Endodermal cell (in vitro differentiated cells): ENCODE data around the gene KDM4E. TPM values are rescaled to one million over a fixed set of nuclear protein-coding genes. Genes with fewer than 3 reads are reported as not detected.
"Not testable (repeated sequence)": the region's sequence is repeated elsewhere in the genome, so short reads cannot be mapped to it uniquely, and the experiment has no call there.

ENCODE experiments used
- DNase-seq: peaks from one replicate; pipeline ENCODE4 v3.0.0-alpha.2; 2017
- H3K27ac ChIP-seq: 2 replicates; pipeline ENCODE4 v1.5.1; 2013; ENCODE audit warnings: mild to moderate bottlenecking, low read depth, low read length, moderate library complexity
- H3K27me3 ChIP-seq: 2 replicates; pipeline ENCODE4 v1.6.1; 2013; ENCODE audit warnings: mild to moderate bottlenecking, low read length, moderate library complexity; ENCODE audit not compliant: insufficient read depth, control insufficient read depth, poor library complexity, severe bottlenecking
- H3K36me3 ChIP-seq: 2 replicates; pipeline ENCODE4 v1.7.0; 2013; ENCODE audit warnings: mild to moderate bottlenecking, low read length, moderate library complexity; ENCODE audit not compliant: control insufficient read depth, insufficient read depth
- H3K4me1 ChIP-seq: one replicate; pipeline ENCODE4 v1.7.0; 2013; ENCODE audit warnings: low read length; ENCODE audit not compliant: control insufficient read depth, insufficient read depth
- H3K4me3 ChIP-seq: 2 replicates; pipeline ENCODE4 v1.5.1; 2013; ENCODE audit warnings: mild to moderate bottlenecking, low read length, moderate library complexity
- H3K9ac ChIP-seq: 2 replicates; pipeline ENCODE4 v1.6.1; 2013; ENCODE audit warnings: mild to moderate bottlenecking, low read length, moderate library complexity; ENCODE audit not compliant: poor library complexity, severe bottlenecking; ENCODE audit errors: extremely low read depth
- H3K9me3 ChIP-seq: 2 replicates; pipeline ENCODE4 v1.6.1; 2013; ENCODE audit warnings: mild to moderate bottlenecking, low read length, moderate library complexity; ENCODE audit not compliant: control insufficient read depth
- H3K27ac Mint-ChIP-seq: 2 replicates; pipeline ENCODE4 v1.8.0; 2020; ENCODE audit warnings: mixed read lengths
- H3K27me3 Mint-ChIP-seq: 2 replicates; pipeline ENCODE4 v1.8.0; 2021; ENCODE audit warnings: mild to moderate bottlenecking, mixed read lengths; ENCODE audit not compliant: insufficient read depth
- H3K36me3 Mint-ChIP-seq: 2 replicates; pipeline ENCODE4 v1.8.0; 2020; ENCODE audit warnings: low read depth, mixed read lengths
- H3K4me1 Mint-ChIP-seq: 2 replicates; pipeline ENCODE4 v1.8.0; 2020; ENCODE audit warnings: mixed read lengths
- H3K4me3 Mint-ChIP-seq: 2 replicates; pipeline ENCODE4 v1.8.0; 2020; ENCODE audit warnings: mild to moderate bottlenecking, moderate library complexity, mixed read lengths
- H3K9me3 Mint-ChIP-seq: 2 replicates; pipeline ENCODE4 v1.8.0; 2020; ENCODE audit warnings: mild to moderate bottlenecking, mixed read lengths
- CTCF ChIP-seq: fragments of 200-600 bp; sonication (generic); conservative IDR thresholded peaks from 2 replicates; pipeline ENCODE4 v1.5.0; 2021; ENCODE audit warnings: antibody characterized with exemption, mild to moderate bottlenecking
- WGBS, 2 experiments: methylation state at CpG; one replicate each; pipeline versions ENCODE4 v1.1.5 to v1.1.7; 2013; ENCODE audit warnings: missing lambda C conversion rate in 2 of 2, mixed read lengths in 1 of 2; ENCODE audit not compliant: insufficient coverage in 1 of 2, insufficient read length in 1 of 2; 5-methylcytosine and 5-hydroxymethylcytosine counted together
- total RNA-seq, 2 donors: library from RNA; stranded (reverse); fragmentation: NEBNext Ultra II Directional in 1 of 2; extraction: Animal tissue kit (Norgen Biotek cat#: 25700) in 1 of 2; gene quantifications; 2 replicates in 1 of 2; 3 replicates in 1 of 2; pipeline ENCODE4 v1.2.1, GENCODE V29; 2021

The KDM4E gene
- total RNA-seq, 2 donors from 2014 or later: not detected

GRCh38 chr11:95028357-95028756 is 3.3 kb downstream of the KDM4E start:
- no peak for DNase-seq
- no peaks in the 10 kb centered on the region for H3K4me1 Mint-ChIP-seq
- H3K27me3 Mint-ChIP-seq: peaks cover 4% of the 10 kb centered on the region
- H3K36me3 Mint-ChIP-seq: no peaks in the 10 kb centered on the region
- peaks cover 11% of the 10 kb centered on the region for H3K27me3 ChIP-seq
- 80% methylated on average over 2 of the region's 3 CpGs; no CpG with 5 or more reads in 1 of the 2 experiments for WGBS, 2 experiments
- H3K4me3 Mint-ChIP-seq: no peak overlapping the region
- no peak overlapping the region for H3K27ac ChIP-seq
- no peak overlapping the region for H3K27ac Mint-ChIP-seq
- H3K4me1 ChIP-seq: no peaks in the 10 kb centered on the region
- no peaks in the 10 kb centered on the region for H3K36me3 ChIP-seq
- no peak overlapping the region for H3K9ac ChIP-seq
- no peaks in the 10 kb centered on the region for H3K9me3 ChIP-seq
- H3K9me3 Mint-ChIP-seq: no peaks in the 10 kb centered on the region
- no peak overlapping the region for H3K4me3 ChIP-seq
- TF ChIP-seq CTCF: no peak

GRCh38 chr11:95033051-95033450 is 8.0 kb downstream of the KDM4E start:
- Histone ChIP-seq H3K36me3 (no peaks in the 10 kb centered on the region), H3K27ac (no peak overlapping the region), H3K9me3 (no peaks in the 10 kb centered on the region), H3K4me1 (no peaks in the 10 kb centered on the region), H3K4me3 (no peak overlapping the region), H3K27me3 (peaks cover 20% of the 10 kb centered on the region), H3K9ac (no peak overlapping the region)
- no peak for DNase-seq
- Mint-ChIP-seq H3K9me3 (no peaks in the 10 kb centered on the region), H3K4me3 (no peak overlapping the region), H3K4me1 (no peaks in the 10 kb centered on the region), H3K27ac (no peak overlapping the region), H3K36me3 (no peaks in the 10 kb centered on the region), H3K27me3 (peaks cover 7% of the 10 kb centered on the region)
- no peak for TF ChIP-seq CTCF
- 83 to 100% methylated on average over 1 of the region's 1 CpG for WGBS, 2 experiments

GRCh38 chr11:95035316-95035715 is 10.3 kb downstream of the KDM4E start:
- Mint-ChIP-seq H3K27me3 (peaks cover 7% of the 10 kb centered on the region), H3K27ac (no peak overlapping the region), H3K9me3 (no peaks in the 10 kb centered on the region), H3K4me1 (no peaks in the 10 kb centered on the region), H3K4me3 (no peak overlapping the region), H3K36me3 (no peaks in the 10 kb centered on the region)
- no peak overlapping the region for H3K4me3 ChIP-seq
- 86 to 90% methylated on average over 2 of the region's 2 CpGs for WGBS, 2 experiments
- H3K9me3 ChIP-seq: no peaks in the 10 kb centered on the region
- H3K27ac ChIP-seq: no peak overlapping the region
- no peaks in the 10 kb centered on the region for H3K36me3 ChIP-seq
- no peak overlapping the region for H3K9ac ChIP-seq
- no peak for DNase-seq
- no peaks in the 10 kb centered on the region for H3K4me1 ChIP-seq
- no peak for TF ChIP-seq CTCF
- peaks cover 20% of the 10 kb centered on the region for H3K27me3 ChIP-seq

GRCh38 chr11:95037356-95038035 is 12.4 kb downstream of the KDM4E start:
- not testable (repeated sequence) for H3K9me3 ChIP-seq, H3K27ac Mint-ChIP-seq, DNase-seq, H3K9ac ChIP-seq, H3K27me3 Mint-ChIP-seq, H3K4me3 Mint-ChIP-seq, H3K4me3 ChIP-seq, H3K9me3 Mint-ChIP-seq, H3K36me3 ChIP-seq, H3K4me1 Mint-ChIP-seq, H3K27ac ChIP-seq, H3K36me3 Mint-ChIP-seq, H3K4me1 ChIP-seq
- WGBS, 2 experiments: 95 to 96% methylated on average over 28 to 71 of the region's 71 CpGs
- peaks cover 18% of the 10 kb centered on the region for H3K27me3 ChIP-seq
